ENCODE data around the gene IFIH1.

Gene IFIH1

DNA sequence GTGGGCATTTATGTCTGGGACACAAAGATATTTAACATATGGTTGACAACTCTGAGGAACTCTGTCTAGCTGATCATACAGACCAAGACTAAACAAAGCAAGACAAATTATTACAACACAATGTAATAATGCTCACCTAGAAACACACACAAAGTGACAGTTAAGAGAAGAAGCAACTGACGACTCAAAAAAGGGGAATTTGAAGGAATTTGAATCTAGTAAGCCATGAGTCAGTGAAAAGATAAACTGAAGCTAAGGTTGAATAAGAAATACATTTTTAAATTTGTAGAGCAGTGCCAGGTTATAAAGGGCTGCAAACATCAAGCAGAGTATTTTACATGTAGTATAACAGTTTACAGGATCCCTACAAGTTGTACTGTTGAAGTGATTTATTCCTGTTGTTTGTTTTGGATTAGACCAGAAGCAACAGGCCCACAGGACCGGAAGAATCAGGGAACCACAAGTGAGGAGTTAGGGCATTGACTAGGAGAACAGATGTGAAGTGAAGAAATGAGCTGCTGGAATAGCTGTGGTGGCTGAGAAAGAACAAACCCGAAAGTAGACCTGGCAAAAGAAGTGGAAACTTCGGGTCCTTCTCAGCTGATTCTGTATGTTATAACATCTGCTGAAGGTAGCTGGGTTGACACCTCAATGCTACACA, 35.6 kb downstream of the IFIH1 start:
- H3K36me3 ChIP-seq (ENCODE audit: control insufficient read depth, insufficient read depth, low read length): no peaks in the 10 kb centered on the region
- no peak overlapping the region for H2BK120ac ChIP-seq (ENCODE audit: low read depth, low read length)
- no peaks in the 10 kb centered on the region for H3K79me2 ChIP-seq (ENCODE audit: control insufficient read depth, insufficient read depth, low read length)
- H3K4ac ChIP-seq (ENCODE audit: low read depth, low read length): no peak overlapping the region
- no peak overlapping the region for H4K8ac ChIP-seq (ENCODE audit: low read depth, low read length)
- WGBS (ENCODE audit: extremely low coverage, insufficient coverage, low lambda C conversion rate): no CpG with 5 or more reads among the region's 4 CpGs
- no peak overlapping the region for H4K5ac ChIP-seq (ENCODE audit: low read length)
- H3K23ac ChIP-seq (ENCODE audit: low read length): no peak overlapping the region
- no peak overlapping the region for H2AK5ac ChIP-seq (ENCODE audit: low read length)
- H3K18ac ChIP-seq (ENCODE audit: low read length): no peak overlapping the region
- H3K79me1 ChIP-seq (ENCODE audit: low read length): no peaks in the 10 kb centered on the region
- H2BK15ac ChIP-seq (replicated peaks; ENCODE audit: low read depth): no peak overlapping the region
- H3K9ac ChIP-seq (ENCODE audit: low read length): no peak overlapping the region
- no peaks in the 10 kb centered on the region for H3K27me3 ChIP-seq (ENCODE audit: insufficient read depth, low read length, poor library complexity)
- H3K4me2 ChIP-seq (ENCODE audit: low read length): no peak overlapping the region
- H3K27ac ChIP-seq (ENCODE audit: low read depth, low read length): no peak overlapping the region
- H3K4me1 ChIP-seq (ENCODE audit: control insufficient read depth, low read depth, low read length): no peaks in the 10 kb centered on the region
- no peak for DNase-seq
- no peak overlapping the region for H3K4me3 ChIP-seq (ENCODE audit: low read length)
- no peak overlapping the region for H3K56ac ChIP-seq (ENCODE audit: low read length)
- no peak overlapping the region for H2BK5ac ChIP-seq (ENCODE audit: low read length)

DNA sequence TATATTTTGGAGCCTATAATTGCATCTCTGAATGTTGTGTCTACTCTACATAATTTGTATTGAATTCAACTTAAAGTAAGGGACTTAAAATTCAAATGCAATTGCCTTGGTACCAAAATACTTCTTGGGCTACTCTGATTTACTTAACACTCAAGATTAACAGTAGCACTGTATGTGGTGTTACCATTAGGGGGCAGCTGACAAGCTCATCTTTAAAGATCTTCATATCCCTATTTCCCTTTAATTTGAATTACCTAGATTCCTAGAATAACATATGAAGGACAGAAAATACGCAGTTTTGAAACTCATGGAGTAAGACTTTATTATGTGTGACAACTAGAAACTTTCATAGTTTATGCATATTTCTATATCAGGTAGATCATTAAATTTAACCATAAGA, 37.8 kb downstream of the IFIH1 start:
- no peaks in the 10 kb centered on the region for H3K79me1 ChIP-seq (ENCODE audit: low read length)
- no peaks in the 10 kb centered on the region for H3K36me3 ChIP-seq (ENCODE audit: control insufficient read depth, insufficient read depth, low read length)
- no peaks in the 10 kb centered on the region for H3K79me2 ChIP-seq (ENCODE audit: control insufficient read depth, insufficient read depth, low read length)
- H3K4me1 ChIP-seq (ENCODE audit: control insufficient read depth, low read depth, low read length): no peaks in the 10 kb centered on the region
- no peak overlapping the region for H4K8ac ChIP-seq (ENCODE audit: low read depth, low read length)
- no peak for DNase-seq
- H2BK120ac ChIP-seq (ENCODE audit: low read depth, low read length): no peak overlapping the region
- H3K4ac ChIP-seq (ENCODE audit: low read depth, low read length): no peak overlapping the region
- H3K4me2 ChIP-seq (ENCODE audit: low read length): no peak overlapping the region
- no peak overlapping the region for H2BK15ac ChIP-seq (replicated peaks; ENCODE audit: low read depth)
- no peak overlapping the region for H2BK5ac ChIP-seq (ENCODE audit: low read length)
- no peak overlapping the region for H3K4me3 ChIP-seq (ENCODE audit: low read length)
- no peak overlapping the region for H3K56ac ChIP-seq (ENCODE audit: low read length)
- no peak overlapping the region for H4K5ac ChIP-seq (ENCODE audit: low read length)
- no peak overlapping the region for H3K23ac ChIP-seq (ENCODE audit: low read length)
- no peak overlapping the region for H3K18ac ChIP-seq (ENCODE audit: low read length)
- no peak overlapping the region for H2AK5ac ChIP-seq (ENCODE audit: low read length)
- no peak overlapping the region for H3K9ac ChIP-seq (ENCODE audit: low read length)
- H3K27me3 ChIP-seq (ENCODE audit: insufficient read depth, low read length, poor library complexity): no peaks in the 10 kb centered on the region
- H3K27ac ChIP-seq (ENCODE audit: low read depth, low read length): no peak overlapping the region
- WGBS (ENCODE audit: extremely low coverage, insufficient coverage, low lambda C conversion rate): no CpG with 5 or more reads among the region's 1 CpG

DNA sequence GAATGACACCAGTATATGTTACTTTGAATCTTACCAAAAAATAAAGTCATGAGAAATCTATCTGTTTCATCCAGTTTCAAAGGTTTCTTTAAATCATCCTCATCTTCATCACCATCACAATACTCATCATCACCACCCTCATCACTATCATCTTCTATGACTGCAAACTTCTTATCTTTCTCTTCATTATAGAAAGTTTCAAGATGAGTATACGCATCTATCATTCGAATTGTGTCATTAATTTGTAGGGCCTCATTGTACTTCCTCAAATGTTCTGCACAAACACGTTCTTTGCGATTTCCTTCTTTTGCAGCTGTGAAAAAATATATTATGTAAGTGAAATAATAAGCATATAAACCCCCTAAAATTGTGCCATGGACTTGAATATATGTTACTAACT, 41.1 kb downstream of the IFIH1 start:
- WGBS (ENCODE audit: extremely low coverage, insufficient coverage, low lambda C conversion rate): no CpG with 5 or more reads among the region's 4 CpGs
- Histone ChIP-seq H3K56ac (ENCODE audit: low read length) (no peak overlapping the region), H3K79me1 (ENCODE audit: low read length) (no peaks in the 10 kb centered on the region), H3K9ac (ENCODE audit: low read length) (no peak overlapping the region), H2AK5ac (ENCODE audit: low read length) (no peak overlapping the region), H4K5ac (ENCODE audit: low read length) (no peak overlapping the region), H3K4ac (ENCODE audit: low read depth, low read length) (no peak overlapping the region), H3K27ac (ENCODE audit: low read depth, low read length) (no peak overlapping the region), H2BK120ac (ENCODE audit: low read depth, low read length) (no peak overlapping the region), H3K4me3 (ENCODE audit: low read length) (no peak overlapping the region), H3K4me2 (ENCODE audit: low read length) (no peak overlapping the region), H3K23ac (ENCODE audit: low read length) (no peak overlapping the region), H3K27me3 (ENCODE audit: insufficient read depth, low read length, poor library complexity) (no peaks in the 10 kb centered on the region), H2BK15ac (replicated peaks; ENCODE audit: low read depth) (no peak overlapping the region), H3K4me1 (ENCODE audit: control insufficient read depth, low read depth, low read length) (no peaks in the 10 kb centered on the region), H3K79me2 (ENCODE audit: control insufficient read depth, insufficient read depth, low read length) (no peaks in the 10 kb centered on the region), H3K18ac (ENCODE audit: low read length) (no peak overlapping the region), H3K36me3 (ENCODE audit: control insufficient read depth, insufficient read depth, low read length) (no peaks in the 10 kb centered on the region), H4K8ac (ENCODE audit: low read depth, low read length) (no peak overlapping the region), H2BK5ac (ENCODE audit: low read length) (no peak overlapping the region)
- DNase-seq: no peak

DNA sequence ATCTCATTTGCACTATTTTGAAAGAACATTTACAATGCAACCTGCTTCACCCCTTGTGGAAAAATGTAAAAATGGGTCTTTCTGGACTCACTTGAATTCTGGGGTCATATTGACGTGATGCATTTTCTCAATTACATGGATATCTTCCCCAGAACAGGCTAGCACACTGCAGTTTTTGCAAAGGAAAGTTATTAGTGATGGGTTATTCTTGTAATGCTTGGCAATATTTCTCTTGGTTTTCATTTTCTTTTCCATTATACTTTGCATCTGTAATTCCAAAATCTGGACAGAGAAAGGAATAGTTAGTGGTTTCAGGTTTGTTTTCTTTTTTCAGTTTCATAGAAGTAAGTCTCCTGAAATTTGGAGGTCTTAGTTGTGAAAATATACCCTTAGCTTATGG, 50.5 kb downstream of the IFIH1 start:
- Histone ChIP-seq H3K36me3 (ENCODE audit: control insufficient read depth, insufficient read depth, low read length) (no peaks in the 10 kb centered on the region), H3K18ac (ENCODE audit: low read length) (no peak overlapping the region), H3K4me1 (ENCODE audit: control insufficient read depth, low read depth, low read length) (no peaks in the 10 kb centered on the region), H3K79me2 (ENCODE audit: control insufficient read depth, insufficient read depth, low read length) (no peaks in the 10 kb centered on the region), H3K4ac (ENCODE audit: low read depth, low read length) (no peak overlapping the region), H3K4me3 (ENCODE audit: low read length) (no peak overlapping the region), H2BK15ac (replicated peaks; ENCODE audit: low read depth) (no peak overlapping the region), H2BK5ac (ENCODE audit: low read length) (no peak overlapping the region), H4K5ac (ENCODE audit: low read length) (no peak overlapping the region), H3K27me3 (ENCODE audit: insufficient read depth, low read length, poor library complexity) (no peaks in the 10 kb centered on the region), H3K27ac (ENCODE audit: low read depth, low read length) (no peak overlapping the region), H4K8ac (ENCODE audit: low read depth, low read length) (no peak overlapping the region), H2AK5ac (ENCODE audit: low read length) (no peak overlapping the region), H3K4me2 (ENCODE audit: low read length) (no peak overlapping the region), H3K23ac (ENCODE audit: low read length) (no peak overlapping the region), H3K56ac (ENCODE audit: low read length) (no peak overlapping the region), H2BK120ac (ENCODE audit: low read depth, low read length) (no peak overlapping the region), H3K9ac (ENCODE audit: low read length) (no peak overlapping the region), H3K79me1 (ENCODE audit: low read length) (no peaks in the 10 kb centered on the region)
- DNase-seq: no peak
- no CpG with 5 or more reads among the region's 1 CpG for WGBS (ENCODE audit: extremely low coverage, insufficient coverage, low lambda C conversion rate)

DNA sequence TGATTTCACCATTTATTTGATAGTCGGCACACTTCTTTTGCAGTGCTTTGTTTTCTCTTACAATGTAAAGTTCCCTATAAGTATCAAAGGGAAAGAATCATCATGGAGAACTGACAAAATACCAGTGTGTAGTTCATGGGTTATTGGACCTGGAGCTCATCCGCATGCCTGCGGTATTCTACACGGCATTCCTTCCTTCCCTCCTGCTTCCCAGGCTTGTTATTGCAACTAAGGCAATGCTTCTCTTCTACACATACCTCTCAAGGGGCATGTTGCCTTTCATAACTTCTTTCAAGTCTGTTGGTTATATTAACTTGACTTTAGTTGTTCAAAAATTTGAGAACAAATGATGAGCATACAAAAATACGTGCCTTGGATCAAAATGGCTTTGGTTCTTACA, 51.0 kb downstream of the IFIH1 start:
- Histone ChIP-seq H3K4me3 (ENCODE audit: low read length) (no peak overlapping the region), H2BK5ac (ENCODE audit: low read length) (no peak overlapping the region), H3K36me3 (ENCODE audit: control insufficient read depth, insufficient read depth, low read length) (no peaks in the 10 kb centered on the region), H3K27ac (ENCODE audit: low read depth, low read length) (no peak overlapping the region), H4K8ac (ENCODE audit: low read depth, low read length) (no peak overlapping the region), H3K9ac (ENCODE audit: low read length) (no peak overlapping the region), H3K4me2 (ENCODE audit: low read length) (no peak overlapping the region), H2BK120ac (ENCODE audit: low read depth, low read length) (no peak overlapping the region), H2BK15ac (replicated peaks; ENCODE audit: low read depth) (no peak overlapping the region), H3K18ac (ENCODE audit: low read length) (no peak overlapping the region), H3K79me1 (ENCODE audit: low read length) (no peaks in the 10 kb centered on the region), H3K23ac (ENCODE audit: low read length) (no peak overlapping the region), H3K4ac (ENCODE audit: low read depth, low read length) (no peak overlapping the region), H3K56ac (ENCODE audit: low read length) (no peak overlapping the region), H4K5ac (ENCODE audit: low read length) (no peak overlapping the region), H3K4me1 (ENCODE audit: control insufficient read depth, low read depth, low read length) (no peaks in the 10 kb centered on the region), H3K79me2 (ENCODE audit: control insufficient read depth, insufficient read depth, low read length) (no peaks in the 10 kb centered on the region), H2AK5ac (ENCODE audit: low read length) (no peak overlapping the region), H3K27me3 (ENCODE audit: insufficient read depth, low read length, poor library complexity) (no peaks in the 10 kb centered on the region)
- DNase-seq: no peak
- no CpG with 5 or more reads among the region's 5 CpGs for WGBS (ENCODE audit: extremely low coverage, insufficient coverage, low lambda C conversion rate)

DNA sequence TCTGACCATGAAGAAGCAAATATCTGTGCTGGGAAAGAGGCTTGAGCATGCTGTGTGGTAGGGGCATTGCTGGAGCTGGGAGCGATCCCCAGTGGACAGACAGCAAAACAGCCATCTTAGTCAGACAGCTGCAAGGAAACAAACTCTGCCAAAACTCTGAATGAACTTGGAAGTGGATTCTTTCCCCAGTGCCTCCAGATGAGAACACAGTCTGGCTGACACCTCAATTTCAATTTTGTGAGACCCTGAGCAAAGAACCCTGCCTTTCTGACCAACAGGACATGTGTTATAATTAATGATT, 52.1 kb downstream of the IFIH1 start:
- Histone ChIP-seq H3K36me3 (ENCODE audit: control insufficient read depth, insufficient read depth, low read length) (no peaks in the 10 kb centered on the region), H3K27me3 (ENCODE audit: insufficient read depth, low read length, poor library complexity) (no peaks in the 10 kb centered on the region), H3K9ac (ENCODE audit: low read length) (no peak overlapping the region), H3K18ac (ENCODE audit: low read length) (no peak overlapping the region), H2BK15ac (replicated peaks; ENCODE audit: low read depth) (no peak overlapping the region), H3K79me2 (ENCODE audit: control insufficient read depth, insufficient read depth, low read length) (no peaks in the 10 kb centered on the region), H4K8ac (ENCODE audit: low read depth, low read length) (no peak overlapping the region), H3K56ac (ENCODE audit: low read length) (no peak overlapping the region), H3K27ac (ENCODE audit: low read depth, low read length) (no peak overlapping the region), H3K4me3 (ENCODE audit: low read length) (no peak overlapping the region), H3K23ac (ENCODE audit: low read length) (no peak overlapping the region), H2BK5ac (ENCODE audit: low read length) (no peak overlapping the region), H2AK5ac (ENCODE audit: low read length) (no peak overlapping the region), H4K5ac (ENCODE audit: low read length) (peak overlapping the region; percentile 3), H2BK120ac (ENCODE audit: low read depth, low read length) (no peak overlapping the region), H3K4me1 (ENCODE audit: control insufficient read depth, low read depth, low read length) (no peaks in the 10 kb centered on the region), H3K4me2 (ENCODE audit: low read length) (no peak overlapping the region), H3K79me1 (ENCODE audit: low read length) (no peaks in the 10 kb centered on the region), H3K4ac (ENCODE audit: low read depth, low read length) (no peak overlapping the region)
- no peak for DNase-seq
- no CpG with 5 or more reads among the region's 1 CpG for WGBS (ENCODE audit: extremely low coverage, insufficient coverage, low lambda C conversion rate)

Measured in mesendoderm (in vitro differentiated cells).